GM19372 (cell line): ENCODE data around the gene PLA2G2D.
"Not testable (repeated sequence)": the region's sequence is repeated elsewhere in the genome, so short reads cannot be mapped to it uniquely, and the experiment has no call there.

ENCODE experiments used
- ATAC-seq: cut with Tn5 transposase; IDR thresholded peaks from one replicate; pipeline ENCODE4 v1.9.1; 2021; ENCODE audit warnings: mild to moderate bottlenecking, low read depth, moderate library complexity; ENCODE audit not compliant: unreplicated experiment

PLA2G2D gene

DNA sequence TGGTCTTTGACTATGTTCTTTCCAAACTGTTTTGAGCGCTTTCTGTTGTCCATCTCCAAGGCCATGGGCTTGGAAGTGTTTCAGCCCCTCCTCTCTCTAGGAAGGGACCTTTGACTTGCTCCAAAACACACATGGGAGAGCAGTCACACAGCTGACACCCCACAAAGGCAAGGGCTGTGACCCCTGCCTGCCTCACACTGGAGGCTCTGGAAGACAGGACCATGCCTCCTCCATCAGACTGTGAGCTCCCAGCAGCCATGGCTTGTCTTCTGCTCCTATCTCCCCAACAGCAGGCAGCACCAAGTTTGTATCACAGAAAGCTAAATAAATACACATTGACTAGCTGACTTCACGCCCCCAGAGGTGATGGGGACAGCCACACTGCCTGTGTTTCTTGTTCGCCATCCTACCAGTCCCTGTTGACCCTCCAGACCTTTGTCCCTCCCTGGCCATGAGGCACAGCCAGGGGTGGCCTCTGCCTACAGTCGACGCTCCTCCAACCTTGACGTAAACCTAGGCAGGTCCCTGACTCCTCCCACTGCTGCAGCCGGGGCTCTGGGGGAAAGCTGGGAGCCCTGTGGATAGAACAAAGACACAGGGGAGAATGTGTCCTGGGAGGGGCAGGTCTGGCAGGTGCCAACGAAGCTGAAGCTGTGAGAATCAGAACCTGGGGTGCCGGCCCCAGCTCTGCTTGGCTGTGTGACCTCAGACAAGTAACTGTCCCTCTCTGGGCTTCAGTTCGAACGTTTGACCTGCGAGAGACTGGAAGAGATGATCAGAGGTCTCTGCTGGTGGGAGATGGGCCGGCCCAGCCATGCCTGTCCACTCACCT lies 24.6 kb upstream of the PLA2G2D start:
- ATAC-seq, result no peak

DNA sequence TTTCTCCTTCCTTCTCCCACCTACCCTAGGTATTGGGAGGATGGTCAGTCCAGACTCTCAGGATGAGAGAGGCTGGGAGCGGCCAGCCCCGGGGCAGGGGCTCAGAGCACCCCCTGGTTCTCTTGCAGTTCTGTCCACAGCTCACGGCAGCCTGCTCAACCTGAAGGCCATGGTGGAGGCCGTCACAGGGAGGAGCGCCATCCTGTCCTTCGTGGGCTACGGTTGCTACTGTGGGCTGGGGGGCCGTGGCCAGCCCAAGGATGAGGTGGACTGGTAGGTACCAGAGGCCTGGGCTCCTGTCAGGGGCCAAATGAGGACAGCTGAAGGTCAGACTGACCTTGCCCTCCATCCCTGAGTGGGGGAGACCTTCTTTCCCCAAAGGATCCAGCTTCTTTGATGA lies 24.0 kb upstream of the PLA2G2D start:
- ATAC-seq, result no peak

DNA sequence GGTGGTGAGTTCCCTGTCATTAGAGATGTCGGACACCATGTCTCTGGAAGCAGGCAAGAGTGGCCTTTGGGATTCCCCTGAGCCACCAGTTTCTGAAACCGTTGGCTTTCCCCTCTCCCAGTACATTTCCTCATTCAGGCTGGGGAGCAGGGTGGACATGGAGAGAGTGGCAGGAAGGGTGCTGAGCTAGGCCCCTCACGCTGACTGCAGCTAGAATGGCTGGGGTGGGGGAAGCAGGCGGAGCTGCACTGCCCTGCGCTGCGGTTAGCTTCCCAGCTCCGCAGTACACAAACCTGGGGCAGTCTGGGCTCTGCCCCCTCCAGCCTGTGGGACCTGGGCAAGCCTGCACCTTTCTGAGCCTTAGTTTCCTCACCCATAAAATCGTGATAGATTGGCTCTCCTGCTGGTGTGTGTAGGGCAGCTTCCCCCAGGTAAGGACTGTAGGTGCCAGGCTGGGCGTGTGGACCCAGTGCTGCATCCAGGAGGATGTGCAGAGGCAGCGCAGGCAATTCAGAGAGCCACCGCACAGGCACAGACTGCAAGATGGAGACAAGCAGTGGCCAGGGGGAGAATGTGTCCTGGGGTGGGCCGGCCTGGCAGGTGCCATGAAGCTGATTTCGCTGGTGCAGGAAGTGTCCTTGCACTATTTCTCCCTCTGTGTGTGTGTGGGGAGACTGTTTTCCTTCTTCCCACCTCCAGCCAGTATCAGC lies 22.8 kb upstream of the PLA2G2D start:
- ATAC-seq, result no peak

DNA sequence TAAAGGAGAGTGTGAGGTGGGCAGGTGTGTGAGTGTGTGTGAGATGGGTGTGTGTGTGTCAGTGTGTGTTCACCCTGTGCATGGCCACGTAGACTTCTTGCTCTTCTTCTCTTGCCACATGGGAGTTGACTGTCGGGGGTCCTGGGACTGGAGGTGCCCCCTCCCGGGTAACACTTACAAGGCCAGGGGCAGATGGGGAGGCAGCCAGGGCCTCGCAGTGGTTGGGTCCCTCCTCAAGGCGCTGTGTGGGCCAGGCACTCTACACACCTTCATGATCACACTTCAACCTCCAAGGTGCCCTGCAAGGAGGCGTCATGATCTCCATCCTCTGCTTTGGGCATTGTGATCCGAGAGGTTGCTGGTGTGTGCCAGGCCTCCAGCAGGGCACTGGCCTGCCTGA lies 22.1 kb upstream of the PLA2G2D start:
- no peak for ATAC-seq

DNA sequence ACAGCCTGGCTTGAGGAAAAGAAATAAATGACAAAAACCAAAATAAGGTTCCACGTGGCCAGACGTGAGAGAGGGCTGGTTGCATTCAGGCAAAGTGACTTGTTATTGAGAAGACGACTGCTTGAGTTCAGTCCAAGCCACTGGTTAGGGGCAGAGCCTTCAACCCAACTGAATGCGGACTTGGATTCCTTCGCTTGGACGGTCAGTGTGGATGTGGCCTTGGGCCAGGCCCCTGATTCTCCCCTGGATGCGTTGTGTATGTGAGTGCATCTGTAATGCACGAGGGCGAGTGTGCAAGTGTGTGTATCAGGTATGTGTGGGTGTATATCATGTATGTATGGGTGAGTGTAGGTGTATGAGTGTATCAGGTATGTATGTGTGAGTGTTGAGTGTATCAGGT lies 21.7 kb upstream of the PLA2G2D start:
- ATAC-seq, result no peak

DNA sequence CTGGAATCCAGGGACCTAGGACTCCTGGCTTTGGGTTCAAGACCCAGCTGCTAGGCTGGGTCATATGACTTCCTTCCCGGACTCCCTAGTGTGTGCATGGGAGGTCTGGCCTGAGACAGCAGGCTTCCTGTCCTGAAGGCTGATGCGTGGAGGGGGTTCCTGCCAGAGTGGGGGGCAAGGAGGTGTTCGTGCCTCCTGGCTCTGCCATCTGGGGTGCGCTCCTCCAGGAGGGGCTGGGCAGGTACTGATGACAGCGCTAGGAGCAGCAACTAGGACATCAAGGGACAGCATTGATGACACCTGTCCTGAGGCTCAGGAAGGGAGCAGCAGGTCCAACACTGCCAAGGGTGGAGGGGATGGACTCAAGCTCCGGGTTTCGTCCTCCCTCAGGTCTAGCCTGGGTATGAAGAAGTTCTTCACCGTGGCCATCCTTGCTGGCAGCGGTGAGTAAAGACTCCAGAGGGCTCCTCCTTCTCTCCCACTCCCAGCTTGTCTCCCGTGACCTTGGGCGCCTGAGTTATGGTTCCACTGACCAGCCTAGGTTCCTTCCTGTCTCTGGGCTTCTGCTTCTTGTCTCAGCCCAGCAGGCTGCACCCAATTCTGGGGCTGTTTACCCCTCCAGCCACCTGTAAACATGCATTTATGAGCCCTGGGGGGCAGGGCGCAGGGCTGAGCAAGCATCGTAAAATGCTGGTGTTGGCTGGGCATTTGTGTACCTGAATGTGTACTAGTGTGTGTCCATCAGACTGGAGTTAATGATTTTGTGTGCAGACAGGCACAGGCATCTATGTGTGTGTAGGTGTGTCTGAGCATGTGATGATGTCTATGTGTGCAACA lies 20.7 kb upstream of the PLA2G2D start:
- ATAC-seq, result no peak

DNA sequence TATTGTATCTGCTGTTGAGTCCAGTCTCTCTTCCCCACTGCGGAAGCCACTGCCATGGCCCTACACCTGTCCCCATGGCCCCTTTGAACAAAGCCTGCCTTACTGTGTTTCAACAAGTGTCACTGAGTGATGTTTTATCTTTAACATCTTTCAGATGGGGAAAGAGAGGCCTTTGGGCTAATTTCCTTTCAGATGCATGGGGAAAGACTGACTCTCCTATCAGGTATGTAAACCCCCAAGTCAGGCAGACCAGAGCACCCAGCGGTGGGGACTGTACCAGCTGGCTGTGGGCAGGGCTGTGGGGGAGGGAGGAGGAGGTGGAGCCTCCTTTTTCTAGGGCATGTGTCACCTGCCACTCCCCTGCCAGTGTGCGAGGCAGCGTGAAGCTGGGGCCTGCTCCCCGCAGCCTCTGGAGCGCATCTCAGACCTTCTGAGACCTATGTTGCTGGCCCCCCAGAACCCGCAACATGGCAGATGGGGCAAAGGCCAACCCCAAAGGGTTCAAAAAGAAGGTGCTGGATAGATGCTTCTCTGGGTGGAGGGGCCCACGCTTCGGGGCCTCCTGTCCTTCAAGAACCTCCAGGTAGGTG lies 19.7 kb upstream of the PLA2G2D start, which contains the start of gene PLA2G2F:
Gene PLA2G2F (plus strand): TSS at position 363 of the 590 bp plus-strand sequence. CDS start 105 bp downstream, at position 468.
- ATAC-seq, result no peak

DNA sequence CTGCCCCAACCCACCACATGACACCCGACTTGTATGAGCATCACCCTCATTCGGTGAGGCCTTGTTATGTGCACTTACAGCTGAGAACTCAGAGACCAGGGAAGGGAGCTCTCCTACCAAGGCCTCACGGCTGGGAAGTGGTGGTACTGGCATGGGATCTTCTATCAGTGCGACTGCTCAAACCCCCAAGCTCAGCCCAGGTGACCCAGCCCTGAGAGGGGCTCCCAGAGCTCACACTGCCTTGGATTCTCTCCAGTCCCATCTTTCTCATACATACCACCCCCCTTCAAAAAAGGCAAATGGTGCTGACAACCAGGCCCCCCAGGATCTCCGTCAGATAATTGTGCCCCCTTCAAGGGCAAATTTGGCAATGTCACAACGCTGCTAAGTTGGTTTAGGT lies 19.0 kb upstream of the PLA2G2D start:
- no peak for ATAC-seq

DNA sequence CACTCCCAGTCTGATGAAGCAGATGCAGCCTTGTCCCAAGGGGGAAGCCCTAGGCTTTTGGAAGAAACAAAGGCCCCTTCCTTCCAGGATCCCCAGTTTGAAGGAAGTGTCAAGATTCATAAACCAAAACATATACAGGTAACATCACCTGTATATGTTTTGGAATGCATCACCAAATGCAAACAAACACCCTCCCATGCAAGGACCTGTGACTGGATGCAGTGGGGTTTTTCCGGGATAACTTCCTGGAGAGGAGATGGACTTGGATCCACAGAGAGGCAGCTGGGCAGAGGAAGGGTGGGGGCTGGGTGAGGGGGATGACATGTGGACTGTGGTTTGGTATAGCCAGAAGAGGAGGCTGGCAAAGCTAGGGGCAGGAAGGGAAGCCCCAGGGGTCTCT lies 18.3 kb upstream of the PLA2G2D start:
- ATAC-seq, result no peak

DNA sequence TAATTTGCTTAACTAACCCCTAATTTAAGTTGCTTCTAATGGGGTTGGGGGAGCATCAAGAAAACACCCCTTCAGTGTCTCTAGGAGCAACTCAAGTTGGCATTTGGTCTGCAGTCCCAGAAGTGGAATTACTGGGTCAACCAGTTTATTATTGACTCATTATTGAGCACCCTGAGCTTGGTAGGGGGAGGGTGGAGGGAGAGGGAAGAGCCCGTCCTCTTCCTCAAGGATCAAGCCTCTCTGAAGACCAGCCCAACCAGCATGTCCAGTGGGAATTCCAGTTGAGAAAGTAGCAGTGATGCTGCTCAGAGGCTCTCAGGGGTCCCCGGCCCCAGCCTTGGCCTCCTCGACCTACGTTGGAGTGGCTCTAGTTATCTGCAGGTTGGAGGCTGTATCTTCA lies 17.7 kb upstream of the PLA2G2D start:
- ATAC-seq, result no peak

DNA sequence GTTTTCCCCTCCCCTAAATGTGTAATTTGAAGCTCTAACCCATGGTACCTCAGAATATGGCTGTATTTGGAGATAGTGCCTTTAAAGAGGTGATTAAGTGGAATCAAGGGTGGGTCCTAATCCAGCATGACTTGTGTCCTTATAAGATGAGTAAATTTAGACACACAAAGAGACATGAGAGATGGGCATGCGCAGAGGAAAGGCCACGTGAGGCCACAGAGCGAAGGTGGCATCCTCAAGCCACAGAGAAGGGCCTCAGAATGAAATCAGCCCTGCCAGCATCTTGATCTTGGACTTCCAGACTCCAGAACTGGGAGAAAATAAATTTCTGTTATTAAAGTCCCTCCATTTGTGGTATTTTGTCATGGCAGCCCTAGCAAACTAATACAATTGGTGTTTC lies 16.9 kb upstream of the PLA2G2D start:
- no peak for ATAC-seq

DNA sequence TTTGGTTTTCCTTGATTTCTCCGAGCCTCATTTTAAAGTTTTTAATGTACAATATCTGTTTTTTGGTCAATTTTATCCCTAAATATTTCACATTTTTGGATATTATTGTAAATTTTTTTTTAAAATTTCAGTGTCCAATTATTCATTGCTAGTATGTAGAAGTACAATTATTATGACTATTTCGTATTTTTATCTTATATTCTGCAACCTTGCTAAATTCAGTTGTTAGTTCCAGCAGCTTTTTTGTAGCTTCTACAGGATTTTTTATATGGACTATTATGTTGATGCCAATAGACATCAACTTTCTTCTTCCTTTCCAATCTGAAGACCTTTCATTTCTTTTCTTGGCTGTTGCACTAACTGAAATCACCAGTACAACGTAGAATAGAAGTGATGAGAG lies 15.7 kb upstream of the PLA2G2D start:
- no peak for ATAC-seq

DNA sequence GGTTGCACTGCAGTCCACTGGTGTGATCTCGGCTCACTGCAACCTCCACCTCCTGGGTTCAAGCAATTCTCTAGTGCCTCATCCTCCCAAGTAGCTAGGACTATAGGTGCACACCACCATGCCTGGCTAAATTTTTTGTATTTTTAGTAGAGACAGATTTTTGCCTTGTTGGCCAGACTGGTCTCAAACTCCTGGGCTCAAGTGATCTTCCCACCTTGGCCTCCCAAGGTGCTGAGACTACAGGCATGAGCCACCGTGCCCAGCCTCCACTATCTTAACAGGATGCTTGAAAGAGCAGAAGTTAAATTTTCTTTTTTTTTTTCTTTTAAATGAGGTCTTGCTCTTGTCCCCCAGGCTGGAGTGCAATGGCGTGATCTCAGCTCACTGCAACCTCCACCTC lies 11.2 kb upstream of the PLA2G2D start:
- ATAC-seq, result not testable (repeated sequence)

DNA sequence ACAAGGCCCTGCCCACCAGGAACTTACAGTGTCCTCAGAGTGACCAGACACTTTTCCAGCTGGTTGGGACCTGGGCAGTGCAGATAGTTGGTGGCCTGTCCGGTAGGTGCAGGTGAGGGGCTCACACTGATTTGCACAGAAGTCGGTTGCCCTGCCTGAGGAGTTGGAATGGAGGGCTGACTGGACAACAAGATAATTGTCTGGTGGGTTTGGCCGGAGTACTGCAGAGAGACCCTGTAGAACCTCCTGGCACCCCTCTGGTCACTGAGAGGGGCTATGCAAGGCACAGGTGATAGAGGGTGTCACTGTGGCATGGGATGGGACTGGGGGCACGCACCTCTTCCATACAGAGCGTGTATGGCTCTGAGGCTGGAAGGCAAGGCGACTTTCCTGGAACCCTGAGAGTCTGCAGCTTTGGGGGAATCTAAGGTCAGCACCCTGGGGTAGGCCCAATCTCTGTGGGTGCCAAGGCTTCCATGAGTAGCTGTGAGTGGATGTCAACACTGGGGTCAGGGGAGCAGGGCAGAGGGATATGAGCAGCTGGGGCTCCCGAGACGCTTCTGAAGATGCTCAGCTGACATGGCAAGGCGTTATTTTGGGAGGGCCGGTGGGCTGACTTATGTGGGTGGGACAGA lies 7.6 kb upstream of the PLA2G2D start:
- no peak for ATAC-seq

DNA sequence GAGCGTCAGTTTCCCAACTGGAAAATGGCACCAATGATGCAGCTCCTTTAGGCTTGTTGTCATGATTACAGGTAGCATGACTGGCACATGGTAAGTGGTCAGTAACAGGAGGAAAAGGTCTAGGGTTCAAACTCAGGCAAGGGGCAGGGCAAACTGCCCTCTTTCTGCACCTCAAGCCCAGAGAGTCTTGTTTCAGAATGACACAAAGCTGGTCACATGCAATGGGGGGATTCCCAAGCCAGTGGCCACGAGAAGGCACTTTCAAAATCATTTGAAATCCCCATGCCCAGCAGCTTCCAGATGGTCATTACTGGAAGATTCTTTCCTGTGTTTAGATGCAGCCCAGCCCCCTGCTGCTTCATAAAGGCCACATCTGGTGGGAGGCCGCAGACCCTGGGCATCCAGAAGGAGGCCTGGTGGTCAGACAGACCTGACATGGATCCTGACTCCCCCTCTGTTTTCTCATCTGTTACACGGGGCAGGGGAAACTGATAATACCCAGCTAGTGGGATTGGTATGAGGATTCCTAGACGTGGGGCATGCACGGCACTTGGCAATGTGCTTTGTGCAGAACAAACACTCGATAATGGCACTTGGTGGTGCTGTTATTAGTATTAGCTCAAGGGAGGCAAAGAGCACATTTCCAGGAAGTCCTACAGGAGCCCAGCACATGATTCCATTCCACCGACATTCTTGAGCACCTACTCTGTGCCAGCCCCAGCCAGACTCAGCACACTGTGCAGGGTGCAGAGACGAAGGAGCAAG lies 6.9 kb upstream of the PLA2G2D start:
- no peak for ATAC-seq

DNA sequence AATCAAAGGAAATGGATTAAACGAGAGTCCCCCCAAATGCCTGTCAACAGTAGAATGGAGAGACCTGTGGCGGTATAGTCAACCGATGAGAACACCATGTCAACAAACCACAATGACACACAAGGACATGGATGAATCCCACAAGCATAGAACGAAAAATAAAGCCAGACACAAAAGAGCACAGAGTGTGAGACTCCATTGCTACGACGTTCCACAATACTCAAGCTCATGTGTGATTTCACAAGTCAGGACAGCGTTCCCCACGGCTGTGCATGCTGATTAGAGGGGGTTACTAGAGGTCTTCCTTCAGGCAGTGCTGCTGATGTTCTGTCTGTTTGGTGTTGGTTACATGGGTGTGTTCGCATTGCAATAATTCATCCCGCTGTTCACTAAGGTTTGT lies 5.8 kb upstream of the PLA2G2D start:
- no peak for ATAC-seq

DNA sequence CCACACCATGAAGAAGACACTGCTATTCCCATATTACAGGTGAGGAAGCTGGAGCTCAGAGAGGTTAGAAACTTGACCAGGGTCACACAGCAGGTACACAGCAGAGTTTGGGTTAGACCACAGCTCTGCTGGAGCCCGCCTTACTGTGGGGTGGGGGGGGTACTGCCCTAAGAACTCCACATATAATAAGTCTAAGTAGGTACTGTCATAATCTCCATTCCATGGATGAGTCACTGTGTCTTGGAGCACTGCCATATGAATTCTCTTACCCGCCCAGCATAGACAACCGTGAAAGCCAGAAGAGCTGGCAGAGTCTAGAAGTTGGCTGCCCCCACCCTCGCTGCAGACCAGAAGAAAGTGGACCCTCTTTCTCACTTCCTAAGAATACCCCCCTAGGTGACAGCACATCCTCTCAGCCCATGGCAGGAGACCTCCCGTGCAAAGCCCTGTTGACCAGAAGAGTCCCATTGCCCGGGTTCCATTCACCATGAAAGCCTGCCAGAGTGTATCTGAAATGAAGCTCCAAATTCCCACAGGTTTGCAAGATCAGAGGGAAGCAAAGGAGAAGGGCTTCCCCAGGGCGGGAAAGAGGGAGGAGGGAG lies 5.2 kb upstream of the PLA2G2D start:
- no peak for ATAC-seq

DNA sequence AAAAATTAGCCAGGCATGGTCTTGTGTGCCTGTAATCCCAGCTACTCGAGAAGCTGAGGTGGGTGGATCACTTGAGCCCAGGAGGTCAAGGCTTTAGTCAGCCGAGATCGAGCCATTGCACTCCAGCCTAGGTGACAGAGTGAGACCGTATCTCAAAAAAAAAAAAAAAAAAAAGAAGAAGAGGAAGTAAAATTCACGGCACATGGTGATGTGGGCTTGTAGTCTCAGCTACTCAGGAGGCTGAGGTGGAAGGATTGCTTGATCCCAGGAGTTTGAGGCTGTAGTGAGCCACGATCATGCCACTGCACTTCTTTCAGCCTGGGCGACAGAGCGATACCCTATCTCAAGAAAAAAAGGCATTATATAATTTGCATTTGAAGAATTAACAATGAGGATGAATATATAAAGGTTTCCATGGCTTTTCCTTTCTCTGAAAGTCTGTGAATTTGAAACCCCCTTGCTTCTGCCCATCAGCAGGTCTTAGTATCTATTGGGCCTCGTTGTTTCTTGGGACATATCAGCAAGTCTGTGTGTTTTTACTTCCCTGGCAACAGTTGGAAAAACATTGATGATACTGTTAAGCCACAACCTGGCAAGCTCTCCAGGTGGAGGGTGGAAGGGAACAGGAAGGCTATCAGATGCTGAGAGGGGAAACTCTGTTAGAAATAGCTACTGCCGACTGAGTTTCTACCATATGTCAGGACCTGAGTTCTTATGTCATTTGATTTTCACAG lies 4.6 kb upstream of the PLA2G2D start:
- no peak for ATAC-seq
